NCI-H748 treated with DMSO at 0.1 percent for 48 hours (cell line): ENCODE measurements around the gene PTPRG.

Source experiments
- DNase-seq: peaks from one replicate; lab custom pipeline; 2025; lab: John Stamatoyannopoulos, UW

PTPRG gene

GRCh38 chr3:62189376-62189698, 628.0 kb downstream of the PTPRG start:
- no peak for DNase-seq

- no peak for DNase-seq
Observed at GRCh38 chr3:62192891-62193290, 631.5 kb downstream of the PTPRG start.

- no peak for DNase-seq
Observed at GRCh38 chr3:62193586-62194345, 632.4 kb downstream of the PTPRG start.

- DNase-seq: no peak
Observed at GRCh38 chr3:62197350-62198012, 636.1 kb downstream of the PTPRG start.

GRCh38 chr3:62199126-62199525, 637.8 kb downstream of the PTPRG start:
- DNase-seq: no peak

- DNase-seq: peak; percentile 27
Observed at GRCh38 chr3:62201438-62202035, 640.2 kb downstream of the PTPRG start.

GRCh38 chr3:62203152-62203551, 641.8 kb downstream of the PTPRG start:
- no peak for DNase-seq

- no peak for DNase-seq
Observed at GRCh38 chr3:62203561-62203960, 642.2 kb downstream of the PTPRG start.

- no peak for DNase-seq
Observed at GRCh38 chr3:62207197-62207596, 645.8 kb downstream of the PTPRG start.

GRCh38 chr3:62208385-62208784, 647.0 kb downstream of the PTPRG start:
- no peak for DNase-seq

- no peak for DNase-seq
Observed at GRCh38 chr3:62209101-62209500, 647.7 kb downstream of the PTPRG start.

- no peak for DNase-seq
Observed at GRCh38 chr3:62210011-62210410, 648.6 kb downstream of the PTPRG start.

GRCh38 chr3:62211675-62212429, 650.5 kb downstream of the PTPRG start:
- DNase-seq: no peak

- no peak for DNase-seq
Observed at GRCh38 chr3:62214850-62215249, 653.5 kb downstream of the PTPRG start.

GRCh38 chr3:62220616-62221015, 659.2 kb downstream of the PTPRG start:
- DNase-seq: no peak

- DNase-seq: no peak
Observed at GRCh38 chr3:62225051-62225450, 663.7 kb downstream of the PTPRG start.

GRCh38 chr3:62226601-62227339, 665.4 kb downstream of the PTPRG start:
- no peak for DNase-seq

- no peak for DNase-seq
Observed at GRCh38 chr3:62228467-62228866, 667.1 kb downstream of the PTPRG start.

- no peak for DNase-seq
Observed at GRCh38 chr3:62229211-62229610, 667.8 kb downstream of the PTPRG start.

- DNase-seq: no peak
Observed at GRCh38 chr3:62229908-62230307, 668.5 kb downstream of the PTPRG start.

- no peak for DNase-seq
Observed at GRCh38 chr3:62233065-62233464, 671.7 kb downstream of the PTPRG start.

GRCh38 chr3:62236016-62236415, 674.6 kb downstream of the PTPRG start:
- DNase-seq: no peak
